Measurements from ENCODE around the gene CHST8. TPM values are rescaled to one million over a fixed set of nuclear protein-coding genes. Genes with fewer than 3 reads are reported as not detected.

The CHST8 gene
- total and polyA plus RNA-seq, 2 donors from 2014 or later = 0.28 TPM; not detected in 1

GRCh38 chr19:33789344-33789743 lies 167.6 kb downstream of the CHST8 start:
- TF ChIP-seq CTCF (IDR thresholded peaks at IDR 0.05; ENCODE audit: borderline replicate concordance, extremely low read depth, insufficient read depth) = no peak
- Histone ChIP-seq H3K4me1 (ENCODE audit: control insufficient read depth in 2 of 3, insufficient read depth in 2 of 3, low read depth in 1 of 3, low read length in 3 of 3) (peaks cover 0 to 4% (median under 1%) of the 10 kb centered on the region in 3 donors), H3K9me3 (ENCODE audit: control insufficient read depth in 2 of 3, insufficient read depth in 1 of 3, low read length in 3 of 3) (no peaks in the 10 kb centered on the region), H3K4me3 (ENCODE audit: low read length in 3 of 3) (no peak overlapping the region), H3K9ac (ENCODE audit: low read length in 3 of 3) (no peak overlapping the region), H3K27me3 (ENCODE audit: control insufficient read depth, insufficient read depth, low read length) (no peaks in the 10 kb centered on the region), H3K36me3 (ENCODE audit: control insufficient read depth in 2 of 3, insufficient read depth in 3 of 3, low read length in 3 of 3) (no peaks in the 10 kb centered on the region), H3K27ac (ENCODE audit: low read depth in 2 of 2, low read length in 2 of 2) (no peak overlapping the region)
- intact Hi-C loops (cut with DNase I) = no loop called here
- DNase-seq = no peak
- FAIRE-seq = no peak

- DNase-seq (peak in 2 of 5 donors; percentile 53 to 84), FAIRE-seq (no peak)
- intact Hi-C loops (cut with DNase I) = no loop called here
- no peaks in the 10 kb centered on the region for H3K27me3 ChIP-seq (ENCODE audit: control insufficient read depth, insufficient read depth, low read length)
- H3K9ac ChIP-seq (ENCODE audit: low read length in 3 of 3) = peak overlapping the region; percentile 32 to 77 (median 44)
- peaks cover 0 to 11% (median 6%) of the 10 kb centered on the region in 3 donors for H3K4me1 ChIP-seq (ENCODE audit: control insufficient read depth in 2 of 3, insufficient read depth in 2 of 3, low read depth in 1 of 3, low read length in 3 of 3)
- H3K27ac ChIP-seq (ENCODE audit: low read depth in 2 of 2, low read length in 2 of 2) = peak overlapping the region; percentile 89 to 95
- H3K9me3 ChIP-seq (ENCODE audit: control insufficient read depth in 2 of 3, insufficient read depth in 1 of 3, low read length in 3 of 3) = no peaks in the 10 kb centered on the region
- H3K36me3 ChIP-seq (ENCODE audit: control insufficient read depth in 2 of 3, insufficient read depth in 3 of 3, low read length in 3 of 3) = no peaks in the 10 kb centered on the region
- H3K4me3 ChIP-seq (ENCODE audit: low read length in 3 of 3) = peak overlapping the region; percentile 50 to 64 (median 59)
- TF ChIP-seq CTCF (IDR thresholded peaks at IDR 0.05; ENCODE audit: borderline replicate concordance, extremely low read depth, insufficient read depth) = no peak
Observed at GRCh38 chr19:33794683-33795369, 173.1 kb downstream of the CHST8 start.

GRCh38 chr19:33795370-33796163 lies 173.8 kb downstream of the CHST8 start:
- H3K4me3 ChIP-seq (ENCODE audit: low read length in 3 of 3) = peak overlapping the region; percentile 52 to 64 (median 59)
- intact Hi-C loops (cut with DNase I) = no loop called here
- peak; percentile 55 for TF ChIP-seq CTCF (IDR thresholded peaks at IDR 0.05; ENCODE audit: borderline replicate concordance, extremely low read depth, insufficient read depth)
- no peak for FAIRE-seq
- no peaks in the 10 kb centered on the region for H3K27me3 ChIP-seq (ENCODE audit: control insufficient read depth, insufficient read depth, low read length)
- H3K9me3 ChIP-seq (ENCODE audit: control insufficient read depth in 2 of 3, insufficient read depth in 1 of 3, low read length in 3 of 3) = no peaks in the 10 kb centered on the region
- no peaks in the 10 kb centered on the region for H3K36me3 ChIP-seq (ENCODE audit: control insufficient read depth in 2 of 3, insufficient read depth in 3 of 3, low read length in 3 of 3)
- peak overlapping the region; percentile 89 to 95 for H3K27ac ChIP-seq (ENCODE audit: low read depth in 2 of 2, low read length in 2 of 2)
- H3K4me1 ChIP-seq (ENCODE audit: control insufficient read depth in 2 of 3, insufficient read depth in 2 of 3, low read depth in 1 of 3, low read length in 3 of 3) = peaks cover 0 to 11% (median 6%) of the 10 kb centered on the region in 3 donors
- peak overlapping the region in 2 of 3 donors; percentile 44 to 77 for H3K9ac ChIP-seq (ENCODE audit: low read length in 3 of 3)
- peak; percentile 92 to 97 (median 96) for DNase-seq
